Tibial nerve (tissue), 4 donors: ENCODE measurements around the gene CEP43. TPM values are rescaled to one million over a fixed set of nuclear protein-coding genes. Genes with fewer than 3 reads are reported as not detected.

Experiments used
- DNase-seq, 2 donors: peaks; one replicate each; pipeline ENCODE4 v3.0.0-alpha.2; 2019; ENCODE audit warnings: low spot score in 2 of 2
- H3K27ac ChIP-seq, 4 donors: fragments of 200-600 bp; sonication (generic) in 3 of 4; one replicate each; pipeline ENCODE4 v1.5.1; 2017 to 2019; ENCODE audit warnings: mild to moderate bottlenecking in 1 of 4
- H3K27me3 ChIP-seq, 2 donors: fragments of 200-600 bp; sonication (generic) in 1 of 2; one replicate each; pipeline versions ENCODE4 v1.5.1 to v1.6.0; 2017 to 2019
- H3K36me3 ChIP-seq, 3 donors: fragments of 200-600 bp; sonication (generic); one replicate each; pipeline ENCODE4 v1.5.1; 2018 to 2019
- H3K4me1 ChIP-seq, 4 donors: fragments of 200-600 bp; sonication (generic) in 3 of 4; one replicate each; pipeline ENCODE4 v1.5.1; 2017 to 2019
- H3K4me3 ChIP-seq, 4 donors: fragments of 200-600 bp; sonication (generic) in 3 of 4; one replicate each; pipeline ENCODE4 v1.5.1; 2017 to 2019; ENCODE audit warnings: mild to moderate bottlenecking in 1 of 4, moderate library complexity in 1 of 4
- H3K9me3 ChIP-seq, 4 donors: fragments of 200-600 bp; sonication (generic) in 3 of 4; one replicate each; pipeline ENCODE4 v1.5.1; 2017 to 2019
- CTCF ChIP-seq, 5 experiments: fragments of 200-600 bp in 3 of 5; fragments of 450-650 bp in 2 of 5; sonication (generic) in 3 of 5; IDR thresholded peaks; one replicate each; pipeline ENCODE4 v1.5.1; 2016 to 2019; ENCODE audit warnings: antibody characterized with exemption in 5 of 5, mild to moderate bottlenecking in 3 of 5, moderate library complexity in 2 of 5
- EP300 ChIP-seq, 2 donors: sonication (generic); formaldehyde crosslinking; IDR thresholded peaks; one replicate each; pipeline ENCODE4 v1.6.1; 2017; ENCODE audit warnings: antibody characterized with exemption in 2 of 2, mild to moderate bottlenecking in 1 of 2
- POLR2A ChIP-seq, 2 donors: fragments of 450-650 bp; IDR thresholded peaks; one replicate each; pipeline ENCODE4 v1.6.1; 2017; ENCODE audit warnings: antibody characterized with exemption in 2 of 2, mild to moderate bottlenecking in 2 of 2, moderate library complexity in 2 of 2
- WGBS, 2 donors: methylation state at CpG; one replicate each; pipeline ENCODE4 v1.1.5; 2018; 5-methylcytosine and 5-hydroxymethylcytosine counted together
- total RNA-seq, 4 donors: library from RNA; depleted of rRNA; stranded (reverse); fragments of >200 nt; gene quantifications; one replicate each; pipeline ENCODE4 v1.1.0, GENCODE V29; 2016

The CEP43 gene
- total RNA-seq, 4 donors from 2014 or later: 14.0 to 23.7 (median 23.2) TPM

GRCh38 chr6:166988674-166989201, 10.5 kb upstream of the CEP43 start:
- no peak overlapping the region for H3K4me3 ChIP-seq
- WGBS, 2 donors: 76 to 78% methylated on average over 3 of the region's 3 CpGs
- no peak for TF ChIP-seq POLR2A (IDR thresholded peaks at IDR 0.05)
- TF ChIP-seq EP300 (IDR thresholded peaks at IDR 0.05): no peak
- TF ChIP-seq CTCF (IDR thresholded peaks at IDR 0.05): no peak
- DNase-seq: no peak
- H3K4me1 ChIP-seq: no peaks in the 10 kb centered on the region
- no peak overlapping the region for H3K27ac ChIP-seq
- H3K36me3 ChIP-seq: no peaks in the 10 kb centered on the region
- H3K9me3 ChIP-seq: no peaks in the 10 kb centered on the region
- no peaks in the 10 kb centered on the region for H3K27me3 ChIP-seq

- WGBS, 2 donors: 60 to 68% methylated on average over 10 of the region's 10 CpGs
- no peak overlapping the region for H3K27ac ChIP-seq
- no peaks in the 10 kb centered on the region for H3K27me3 ChIP-seq
- no peaks in the 10 kb centered on the region for H3K4me1 ChIP-seq
- no peak overlapping the region for H3K4me3 ChIP-seq
- H3K36me3 ChIP-seq: no peaks in the 10 kb centered on the region
- TF ChIP-seq POLR2A (IDR thresholded peaks at IDR 0.05) (no peak), EP300 (IDR thresholded peaks at IDR 0.05) (no peak), CTCF (IDR thresholded peaks at IDR 0.05) (peak in 4 of 5 experiments; percentile 23 to 37 (median 27))
- H3K9me3 ChIP-seq: no peaks in the 10 kb centered on the region
- no peak for DNase-seq
Measured at GRCh38 chr6:166989427-166990032, 9.7 kb upstream of the CEP43 start.

GRCh38 chr6:166996406-166996805, 2.8 kb upstream of the CEP43 start:
- Histone ChIP-seq H3K36me3 (no peaks in the 10 kb centered on the region), H3K4me3 (no peak overlapping the region), H3K27me3 (no peaks in the 10 kb centered on the region), H3K27ac (no peak overlapping the region), H3K4me1 (peaks cover 0 to 24% (median 8%) of the 10 kb centered on the region in 4 donors), H3K9me3 (no peaks in the 10 kb centered on the region)
- TF ChIP-seq CTCF (IDR thresholded peaks at IDR 0.05): no peak
- no peak for TF ChIP-seq EP300 (IDR thresholded peaks at IDR 0.05)
- no peak for TF ChIP-seq POLR2A (IDR thresholded peaks at IDR 0.05)
- no peak for DNase-seq
- WGBS, 2 donors: 89 to 93% methylated on average over 7 of the region's 7 CpGs

GRCh38 chr6:166997348-166997747, 1.8 kb upstream of the CEP43 start:
- TF ChIP-seq CTCF (IDR thresholded peaks at IDR 0.05): no peak
- TF ChIP-seq POLR2A (IDR thresholded peaks at IDR 0.05): no peak
- TF ChIP-seq EP300 (IDR thresholded peaks at IDR 0.05): no peak
- no peaks in the 10 kb centered on the region for H3K36me3 ChIP-seq
- 71 to 75% methylated on average over 3 of the region's 3 CpGs for WGBS, 2 donors
- H3K27me3 ChIP-seq: no peaks in the 10 kb centered on the region
- no peaks in the 10 kb centered on the region for H3K9me3 ChIP-seq
- H3K27ac ChIP-seq: no peak overlapping the region
- H3K4me3 ChIP-seq: peak overlapping the region in 1 of 4 donors; percentile 97
- no peak for DNase-seq
- peaks cover 0 to 30% (median 8%) of the 10 kb centered on the region in 4 donors for H3K4me1 ChIP-seq

- peak overlapping the region; percentile 63 to 98 (median 84) for H3K4me3 ChIP-seq
- no peak for DNase-seq
- H3K9me3 ChIP-seq: no peaks in the 10 kb centered on the region
- peak in 2 of 5 experiments; percentile 15 to 24 for TF ChIP-seq CTCF (IDR thresholded peaks at IDR 0.05)
- TF ChIP-seq EP300 (IDR thresholded peaks at IDR 0.05): no peak
- WGBS, 2 donors: 4 to 9% methylated on average over 27 to 35 of the region's 38 CpGs
- no peaks in the 10 kb centered on the region for H3K36me3 ChIP-seq
- H3K4me1 ChIP-seq: peaks cover 0 to 30% (median 8%) of the 10 kb centered on the region in 4 donors
- H3K27ac ChIP-seq: peak overlapping the region in 2 of 4 donors; percentile 82 to 87
- no peaks in the 10 kb centered on the region for H3K27me3 ChIP-seq
Measured at GRCh38 chr6:166997768-166998255, 1.4 kb upstream of the CEP43 start.
